Neutrophil (primary cell): ENCODE measurements around the gene CEP85L.

Experiments used
- H3K27ac ChIP-seq: fragments of 200-600 bp; sonication (generic); 2 replicates; pipeline ENCODE4 v1.5.1; 2016; ENCODE audit warnings: mild to moderate bottlenecking, moderate library complexity
- H3K27me3 ChIP-seq: fragments of 200-600 bp; sonication (generic); 2 replicates; pipeline ENCODE4 v1.6.0; 2016; ENCODE audit warnings: mild to moderate bottlenecking
- H3K36me3 ChIP-seq: fragments of 200-600 bp; sonication (generic); 2 replicates; pipeline ENCODE4 v1.5.1; 2017
- H3K4me1 ChIP-seq, 2 experiments: fragments of 200-600 bp in 1 of 2; sonication (generic) in 1 of 2; 1 replicate in 1 of 2; 2 replicates in 1 of 2; pipeline versions ENCODE4 v1.5.1 to v1.6.1; 2013 to 2016; ENCODE audit warnings: low read depth in 1 of 2, low read length in 1 of 2, mild to moderate bottlenecking in 1 of 2, moderate library complexity in 1 of 2; ENCODE audit not compliant: control insufficient read depth in 1 of 2, insufficient read depth in 1 of 2
- H3K4me3 ChIP-seq, 2 experiments: fragments of 200-600 bp in 1 of 2; sonication (generic) in 1 of 2; 1 replicate in 1 of 2; 2 replicates in 1 of 2; pipeline ENCODE4 v1.5.1; 2013 to 2016; ENCODE audit warnings: low read depth in 1 of 2, low read length in 1 of 2, mild to moderate bottlenecking in 1 of 2, moderate library complexity in 1 of 2
- H3K9me3 ChIP-seq: fragments of 200-600 bp; sonication (generic); 2 replicates; pipeline ENCODE4 v1.5.1; 2016
- TF ChIP-seq, protein P1 (sequence below): fragments of 200-600 bp; sonication (generic); IDR thresholded peaks from 2 replicates; pipeline ENCODE4 v1.5.1; 2016; ENCODE audit warnings: antibody characterized with exemption

The CEP85L gene

DNA sequence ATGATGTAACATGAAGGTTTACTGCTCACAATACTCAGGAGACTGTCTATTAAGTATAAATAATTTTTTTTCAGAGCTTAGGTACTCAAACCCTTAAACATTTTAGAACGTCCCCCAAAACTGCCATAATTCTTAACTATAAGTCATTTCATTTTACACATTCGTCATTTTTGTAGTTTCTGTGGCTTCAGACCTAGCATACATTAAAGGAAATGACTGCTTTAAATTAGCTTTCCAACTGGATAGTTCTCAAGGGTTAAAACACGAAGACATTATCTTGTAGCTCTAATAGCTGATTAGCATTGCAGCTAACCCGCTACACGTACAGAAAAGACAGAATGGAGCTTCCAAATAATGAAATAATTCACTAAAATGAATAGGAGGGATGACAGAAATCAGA, 128.2 kb downstream of the CEP85L start:
- Histone ChIP-seq H3K4me3 (no peak overlapping the region), H3K4me1 (no peaks in the 10 kb centered on the region), H3K27ac (no peak overlapping the region), H3K36me3 (peaks cover 3% of the 10 kb centered on the region), H3K27me3 (no peaks in the 10 kb centered on the region), H3K9me3 (no peaks in the 10 kb centered on the region)
- TF ChIP-seq, protein P1, sequence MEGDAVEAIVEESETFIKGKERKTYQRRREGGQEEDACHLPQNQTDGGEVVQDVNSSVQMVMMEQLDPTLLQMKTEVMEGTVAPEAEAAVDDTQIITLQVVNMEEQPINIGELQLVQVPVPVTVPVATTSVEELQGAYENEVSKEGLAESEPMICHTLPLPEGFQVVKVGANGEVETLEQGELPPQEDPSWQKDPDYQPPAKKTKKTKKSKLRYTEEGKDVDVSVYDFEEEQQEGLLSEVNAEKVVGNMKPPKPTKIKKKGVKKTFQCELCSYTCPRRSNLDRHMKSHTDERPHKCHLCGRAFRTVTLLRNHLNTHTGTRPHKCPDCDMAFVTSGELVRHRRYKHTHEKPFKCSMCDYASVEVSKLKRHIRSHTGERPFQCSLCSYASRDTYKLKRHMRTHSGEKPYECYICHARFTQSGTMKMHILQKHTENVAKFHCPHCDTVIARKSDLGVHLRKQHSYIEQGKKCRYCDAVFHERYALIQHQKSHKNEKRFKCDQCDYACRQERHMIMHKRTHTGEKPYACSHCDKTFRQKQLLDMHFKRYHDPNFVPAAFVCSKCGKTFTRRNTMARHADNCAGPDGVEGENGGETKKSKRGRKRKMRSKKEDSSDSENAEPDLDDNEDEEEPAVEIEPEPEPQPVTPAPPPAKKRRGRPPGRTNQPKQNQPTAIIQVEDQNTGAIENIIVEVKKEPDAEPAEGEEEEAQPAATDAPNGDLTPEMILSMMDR: no peak

DNA sequence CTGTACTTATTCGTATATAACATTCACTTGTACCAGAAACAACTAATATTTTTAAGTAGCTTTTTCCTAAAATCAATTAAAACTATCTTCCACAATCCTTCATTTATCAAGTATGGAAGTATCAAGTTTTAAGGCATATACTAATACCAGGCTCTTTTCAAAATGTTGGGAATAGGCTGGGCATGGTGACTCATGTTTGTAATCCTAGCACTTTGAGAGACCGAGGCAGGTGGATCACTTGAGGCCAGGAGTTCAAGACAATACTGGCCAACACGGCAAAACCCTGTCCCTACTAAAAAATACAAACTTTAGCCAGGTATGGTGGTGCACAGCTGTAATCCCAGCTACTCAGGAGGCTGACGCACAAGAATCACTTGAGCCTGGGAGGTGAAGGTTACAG, 129.0 kb downstream of the CEP85L start:
- no peaks in the 10 kb centered on the region for H3K9me3 ChIP-seq
- H3K27ac ChIP-seq: no peak overlapping the region
- TF ChIP-seq, protein P1: no peak
- H3K4me1 ChIP-seq: no peaks in the 10 kb centered on the region
- H3K4me3 ChIP-seq: no peak overlapping the region
- H3K36me3 ChIP-seq: peaks cover 3% of the 10 kb centered on the region
- H3K27me3 ChIP-seq: no peaks in the 10 kb centered on the region

DNA sequence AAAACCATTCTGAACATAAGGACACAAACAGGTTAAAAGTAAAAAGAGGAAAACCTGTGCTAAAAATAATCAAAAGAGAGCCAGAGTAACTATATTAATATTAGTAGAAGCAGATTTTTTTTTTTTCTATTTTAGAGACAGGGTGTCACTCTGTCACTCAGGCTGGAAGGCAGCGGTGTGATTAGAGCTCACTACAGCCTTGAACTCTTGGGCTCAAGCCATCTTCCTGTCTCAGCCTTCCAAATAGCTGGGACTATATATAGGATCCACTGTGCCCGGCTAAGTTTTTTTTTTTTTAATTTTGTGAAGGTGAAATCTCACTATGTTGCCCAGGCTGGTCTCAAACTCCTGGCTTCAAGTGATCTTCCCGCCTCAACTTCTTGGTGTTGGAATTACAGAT, 136.7 kb downstream of the CEP85L start:
- Histone ChIP-seq H3K27ac (no peak overlapping the region), H3K4me3 (no peak overlapping the region), H3K9me3 (no peaks in the 10 kb centered on the region), H3K27me3 (no peaks in the 10 kb centered on the region), H3K4me1 (no peaks in the 10 kb centered on the region), H3K36me3 (no peaks in the 10 kb centered on the region)
- TF ChIP-seq, protein P1: no peak

DNA sequence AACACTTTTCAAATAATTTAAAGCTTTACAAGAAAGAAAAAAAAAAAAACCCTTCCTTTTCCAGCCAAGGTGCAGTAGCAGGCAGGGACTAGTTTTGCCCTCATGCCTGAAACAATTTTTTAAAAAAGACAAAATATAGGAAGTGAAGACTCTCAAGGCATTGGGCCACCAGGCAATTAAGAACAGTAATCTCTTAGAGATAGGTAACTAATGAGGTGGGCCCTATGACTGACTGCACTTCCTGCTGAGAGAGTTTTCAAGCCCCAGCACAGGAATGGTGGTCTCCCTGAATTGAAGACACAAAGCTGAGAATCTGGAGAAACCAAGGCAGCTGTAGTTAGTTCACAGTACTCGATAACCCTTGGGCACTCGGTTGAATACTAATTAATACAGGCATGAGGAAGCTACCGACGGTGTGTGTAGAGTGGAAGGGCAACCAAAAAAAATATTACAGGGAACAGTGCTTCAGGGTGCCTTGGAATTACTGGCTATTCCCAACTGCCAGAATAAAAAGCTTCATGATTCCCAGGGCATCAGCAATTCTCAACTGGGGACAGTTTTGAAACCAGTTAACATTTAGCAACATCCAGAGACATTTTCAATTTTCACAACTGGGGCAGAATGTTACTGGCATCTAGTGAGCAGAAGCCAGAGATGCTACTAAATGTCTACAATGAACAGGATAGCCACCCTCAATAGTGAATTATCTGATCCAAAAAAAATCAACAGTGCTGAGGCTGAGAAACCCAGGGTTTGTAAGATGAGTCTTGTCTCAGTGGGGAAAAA, 139.3 kb downstream of the CEP85L start:
- no peaks in the 10 kb centered on the region for H3K27me3 ChIP-seq
- H3K27ac ChIP-seq: no peak overlapping the region
- TF ChIP-seq, protein P1: no peak
- no peaks in the 10 kb centered on the region for H3K9me3 ChIP-seq
- H3K4me3 ChIP-seq: no peak overlapping the region
- no peaks in the 10 kb centered on the region for H3K36me3 ChIP-seq
- H3K4me1 ChIP-seq: no peaks in the 10 kb centered on the region

DNA sequence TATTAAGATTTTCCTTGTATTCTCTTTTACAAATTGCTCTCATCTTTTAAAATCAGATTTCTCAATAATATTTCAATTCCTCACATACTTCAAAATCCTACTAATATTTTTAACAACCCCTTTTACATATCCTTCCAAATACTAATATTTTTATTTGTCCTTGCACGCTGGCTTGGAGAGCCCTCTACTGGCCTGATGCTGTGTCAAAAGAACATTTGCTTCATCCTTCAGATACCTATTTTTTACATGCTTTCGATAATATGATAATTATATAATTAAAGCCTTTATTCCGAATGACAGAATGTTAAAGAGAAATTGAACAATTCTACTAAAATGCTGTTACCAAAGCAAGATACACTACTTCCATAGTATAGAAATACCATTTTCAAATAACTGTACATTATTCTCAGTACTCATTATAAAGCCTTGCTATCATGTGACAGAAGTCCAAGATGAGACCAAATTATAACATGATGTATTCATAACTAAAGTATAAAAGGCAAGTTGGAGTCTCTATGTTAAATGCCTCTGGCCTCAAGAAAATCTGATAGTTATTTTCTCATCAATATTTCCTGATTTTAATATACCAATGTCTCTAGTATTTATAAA, 142.3 kb downstream of the CEP85L start:
- Histone ChIP-seq H3K27ac (no peak overlapping the region), H3K4me1 (no peaks in the 10 kb centered on the region), H3K27me3 (no peaks in the 10 kb centered on the region), H3K36me3 (no peaks in the 10 kb centered on the region), H3K9me3 (no peaks in the 10 kb centered on the region), H3K4me3 (no peak overlapping the region)
- TF ChIP-seq, protein P1: no peak
